HCT116 (cell line): ENCODE data around the gene PRICKLE2. TPM values are rescaled to one million over a fixed set of nuclear protein-coding genes. Genes with fewer than 3 reads are reported as not detected.

Source experiments
- ATAC-seq: fragments of 200-7000 bp; cut with Tn5 transposase; 2 replicates; pipeline ENCODE4 v1.9.1; 2020; ENCODE audit warnings: mild to moderate bottlenecking, moderate library complexity
- BruUV-seq: library from RNA; stranded (reverse); fragments of 400-500 nt; replicated peaks from 2 replicates; lab custom pipeline; 2021; lab: Mats Ljungman, UMichigan
- CTCF ChIA-PET: fragments of 300-600 bp; sonication (Branson Sonifier 250); formaldehyde crosslinking; loops from one replicate; lab custom pipeline; 2021; ENCODE audit warnings: antibody characterized with exemption; lab: Charles Lee
- POLR2A ChIA-PET: fragments of 300-600, 350-600 bp; sonication (Branson Sonifier 250); formaldehyde crosslinking; loops from one replicate; lab custom pipeline; 2021; ENCODE audit warnings: antibody characterized with exemption; lab: Charles Lee
- RAD21 ChIA-PET, 2 experiments: fragments of 300-600 bp; sonication (Branson Sonifier 250); formaldehyde crosslinking; loops; one replicate each; lab custom pipeline; 2023; ENCODE audit warnings: low total read pairs in 2 of 2; ENCODE audit not compliant: uncharacterized antibody in 2 of 2, unreplicated experiment in 2 of 2, low non-redundant PET in 1 of 2; lab: Charles Lee
- DNase-seq: peaks from one replicate; pipeline ENCODE4 v3.0.0-alpha.2; 2010; ENCODE audit warnings: low read depth, low spot score
- H2AFZ ChIP-seq: fragments of 200-600 bp; shearing (Covaris generic), sonication (generic); 2 replicates; pipeline ENCODE4 v1.6.1; 2017; ENCODE audit warnings: low read depth, mixed run types, mixed read lengths, antibody characterized with exemption, low read length; ENCODE audit not compliant: poor library complexity, severe bottlenecking
- H3K27ac ChIP-seq: 2 replicates; pipeline ENCODE4 v1.5.1; 2012; ENCODE audit warnings: low read depth, low read length
- H3K27me3 ChIP-seq: fragments of 200-600 bp; sonication (generic); 2 replicates; pipeline ENCODE4 v1.6.1; 2016; ENCODE audit warnings: mixed run types, low read length, mixed read lengths; ENCODE audit not compliant: insufficient read depth
- H3K36me3 ChIP-seq, 2 experiments: fragments of 200-500 bp in 1 of 2; fragments of 200-600 bp in 1 of 2; sonication (Bioruptor generic) in 1 of 2; sonication (generic) in 1 of 2; 2 replicates each; pipeline versions ENCODE4 v1.5.1 to v1.6.1; 2014 to 2016; ENCODE audit warnings: low read length in 2 of 2, inconsistent platforms in 1 of 2, mixed read lengths in 1 of 2, mixed run types in 1 of 2; ENCODE audit not compliant: insufficient read depth in 2 of 2, control insufficient read depth in 1 of 2
- H3K4me1 ChIP-seq, 2 experiments: fragments of 200-600 bp in 1 of 2; sonication (generic) in 1 of 2; 2 replicates each; pipeline versions ENCODE4 v1.5.1 to v1.6.1; 2012 to 2017; ENCODE audit warnings: low read length in 2 of 2, inconsistent platforms in 1 of 2, mild to moderate bottlenecking in 1 of 2, mixed read lengths in 1 of 2, mixed run types in 1 of 2, moderate library complexity in 1 of 2; ENCODE audit not compliant: insufficient read depth in 2 of 2, control insufficient read depth in 1 of 2
- H3K4me2 ChIP-seq: fragments of 200-600 bp; sonication (generic); 2 replicates; pipeline ENCODE4 v1.6.1; 2017; ENCODE audit warnings: mixed run types, low read length, mixed read lengths
- H3K4me3 ChIP-seq, 2 experiments: fragments of 200-600 bp in 1 of 2; sonication (generic) in 1 of 2; replicated peaks in 1 of 2; 2 replicates each; pipeline ENCODE4 v1.5.1; 2011 to 2016; ENCODE audit warnings: low read length in 2 of 2, control low read depth in 1 of 2, low read depth in 1 of 2, mild to moderate bottlenecking in 1 of 2, mixed read lengths in 1 of 2, mixed run types in 1 of 2
- H3K79me2 ChIP-seq: fragments of 200-600 bp; sonication (generic); 2 replicates; pipeline ENCODE4 v1.6.1; 2017; ENCODE audit warnings: mild to moderate bottlenecking, mixed run types, low read length, moderate library complexity, mixed read lengths; ENCODE audit not compliant: insufficient read depth
- H3K9ac ChIP-seq: fragments of 200-600 bp; sonication (generic); 2 replicates; pipeline ENCODE4 v1.6.1; 2016; ENCODE audit warnings: low read length, mixed read lengths
- H3K9me2 ChIP-seq: fragments of 200-600 bp; sonication (generic), shearing (Covaris generic); 2 replicates; pipeline ENCODE4 v1.6.1; 2017; ENCODE audit warnings: mixed run types, mild to moderate bottlenecking, moderate library complexity; ENCODE audit not compliant: insufficient read depth
- H3K9me3 ChIP-seq, 2 experiments: fragments of 200-500 bp in 1 of 2; fragments of 200-600 bp in 1 of 2; sonication (Bioruptor generic) in 1 of 2; sonication (generic) in 1 of 2; 2 replicates each; pipeline ENCODE4 v1.6.1; 2014 to 2017; ENCODE audit warnings: low read length in 2 of 2, mixed read lengths in 2 of 2, inconsistent platforms in 1 of 2, low read depth in 1 of 2, mild to moderate bottlenecking in 1 of 2, mixed run types in 1 of 2, moderate library complexity in 1 of 2; ENCODE audit not compliant: control insufficient read depth in 1 of 2, insufficient read depth in 1 of 2
- H4K20me1 ChIP-seq: fragments of 200-600 bp; sonication (generic), shearing (Covaris generic); 2 replicates; pipeline ENCODE4 v1.6.1; 2017; ENCODE audit warnings: mixed run types, mild to moderate bottlenecking, moderate library complexity; ENCODE audit not compliant: insufficient read depth
- CBX3 ChIP-seq: IDR thresholded peaks from 2 replicates; pipeline ENCODE4 v1.6.1; 2012; ENCODE audit warnings: low read depth
- CEBPB ChIP-seq: IDR thresholded peaks from 2 replicates; pipeline ENCODE4 v1.6.1; 2012; ENCODE audit warnings: low read depth
- EGR1 ChIP-seq: IDR thresholded peaks from 2 replicates; pipeline ENCODE4 v1.6.1; 2012; ENCODE audit warnings: low read depth
- EZH2 ChIP-seq: fragments of 200-600 bp; sonication (generic); IDR thresholded peaks from 2 replicates; pipeline ENCODE4 v1.6.1; 2017; ENCODE audit warnings: antibody characterized with exemption, mixed run types
- EZH2phosphoT487 ChIP-seq: fragments of 200-600 bp; IDR thresholded peaks from 2 replicates; pipeline ENCODE4 v1.6.1; 2018; ENCODE audit warnings: antibody characterized with exemption, borderline replicate concordance
- POLR2A ChIP-seq: IDR thresholded peaks from 2 replicates; pipeline ENCODE4 v1.7.0; 2011; ENCODE audit warnings: borderline replicate concordance; ENCODE audit not compliant: insufficient read depth, insufficient read length; ENCODE audit errors: extremely low read depth
- POLR2AphosphoS5 ChIP-seq: IDR thresholded peaks from 2 replicates; pipeline ENCODE4 v1.6.1; 2011; ENCODE audit warnings: mild to moderate bottlenecking, low read depth, low read length, moderate library complexity
- RAD21 ChIP-seq: IDR thresholded peaks from 2 replicates; pipeline ENCODE4 v1.6.1; 2012; ENCODE audit warnings: low read depth, mild to moderate bottlenecking
- SIN3A ChIP-seq: IDR thresholded peaks from 2 replicates; pipeline ENCODE4 v1.6.1; 2012; ENCODE audit warnings: low read depth
- SP1 ChIP-seq: IDR thresholded peaks from 2 replicates; pipeline ENCODE4 v1.6.1; 2012; ENCODE audit warnings: low read depth
- YY1 ChIP-seq: IDR thresholded peaks from 2 replicates; pipeline ENCODE4 v1.6.1; 2011; ENCODE audit warnings: low read length, low read depth, moderate library complexity, mild to moderate bottlenecking; ENCODE audit not compliant: insufficient replicate concordance; ENCODE audit errors: extremely low read depth
- ZNF274 ChIP-seq: fragments of 200-500 bp; sonication (Bioruptor generic); IDR thresholded peaks from 2 replicates; pipeline ENCODE4 v1.6.1; 2014; ENCODE audit warnings: mild to moderate bottlenecking, low read depth, low read length, inconsistent platforms
- intact Hi-C: fragments of 100-400 bp; cut with micrococcal nuclease; formaldehyde crosslinking; loops from 2 replicates; pipeline ENCODE4 v1.10.0; 2022
- total RNA-seq: library from RNA; stranded (reverse); gene quantifications from one replicate; pipeline ENCODE4 v1.2.1, GENCODE V29; 2021; ENCODE audit not compliant: unreplicated experiment
- TF ChIP-seq, protein P1 (sequence below): IDR thresholded peaks from 2 replicates; pipeline ENCODE4 v1.6.1; 2012
- TF ChIP-seq, protein P2 (sequence below): IDR thresholded peaks from 2 replicates; pipeline ENCODE4 v1.6.1; 2012
- TF ChIP-seq, protein P3 (sequence below): IDR thresholded peaks from 2 replicates; pipeline ENCODE4 v1.6.1; 2012; ENCODE audit warnings: low read depth
- TF ChIP-seq, protein P4 (sequence below): IDR thresholded peaks from 2 replicates; pipeline ENCODE4 v1.6.1; 2011; ENCODE audit warnings: mild to moderate bottlenecking, low read length, moderate library complexity; ENCODE audit not compliant: insufficient replicate concordance; ENCODE audit errors: extremely low read depth

The PRICKLE2 gene
- total RNA-seq, 1 experiment from 2014 or later: 0.05 TPM

DNA sequence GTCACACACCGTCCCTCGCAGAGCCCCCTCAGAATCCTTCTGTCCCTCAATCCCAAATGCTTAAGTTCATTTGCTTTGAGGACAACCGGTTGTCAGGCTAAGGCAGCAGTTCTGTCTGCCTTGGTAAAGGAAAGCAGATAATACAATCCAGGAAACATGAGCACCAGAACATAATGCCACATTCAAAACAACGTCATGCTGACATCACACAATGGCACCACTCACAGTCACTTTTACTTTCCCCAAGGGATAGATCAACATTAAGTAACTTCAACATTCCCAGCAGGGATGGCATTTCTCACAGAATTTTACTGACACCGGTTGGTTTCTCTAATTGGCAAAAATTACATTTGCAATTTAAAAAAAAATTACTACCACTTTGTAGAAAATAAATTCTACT is 127.3 kb downstream of the PRICKLE2 start:
- ATAC-seq (no peak), DNase-seq (no peak)
- H4K20me1 ChIP-seq: no peaks in the 10 kb centered on the region
- intact Hi-C loops: no loop called here
- H3K27me3 ChIP-seq: peaks cover 22% of the 10 kb centered on the region
- no peaks in the 10 kb centered on the region for H3K79me2 ChIP-seq
- H3K27ac ChIP-seq: no peak overlapping the region
- H3K36me3 ChIP-seq: no peaks in the 10 kb centered on the region
- H3K9ac ChIP-seq: no peak overlapping the region
- H3K4me2 ChIP-seq: no peak overlapping the region
- H3K4me3 ChIP-seq: no peak overlapping the region
- no peaks in the 10 kb centered on the region for H3K9me2 ChIP-seq
- BruUV-seq: no TSS peak
- ChIA-PET POLR2A (no interaction called here), CTCF (no interaction called here), RAD21 (no interaction called here)
- no peaks in the 10 kb centered on the region for H3K4me1 ChIP-seq
- H2AFZ ChIP-seq: no peak overlapping the region
- TF ChIP-seq, protein P1, sequence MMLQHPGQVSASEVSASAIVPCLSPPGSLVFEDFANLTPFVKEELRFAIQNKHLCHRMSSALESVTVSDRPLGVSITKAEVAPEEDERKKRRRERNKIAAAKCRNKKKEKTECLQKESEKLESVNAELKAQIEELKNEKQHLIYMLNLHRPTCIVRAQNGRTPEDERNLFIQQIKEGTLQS: no peak
- no peaks in the 10 kb centered on the region for H3K9me3 ChIP-seq

DNA sequence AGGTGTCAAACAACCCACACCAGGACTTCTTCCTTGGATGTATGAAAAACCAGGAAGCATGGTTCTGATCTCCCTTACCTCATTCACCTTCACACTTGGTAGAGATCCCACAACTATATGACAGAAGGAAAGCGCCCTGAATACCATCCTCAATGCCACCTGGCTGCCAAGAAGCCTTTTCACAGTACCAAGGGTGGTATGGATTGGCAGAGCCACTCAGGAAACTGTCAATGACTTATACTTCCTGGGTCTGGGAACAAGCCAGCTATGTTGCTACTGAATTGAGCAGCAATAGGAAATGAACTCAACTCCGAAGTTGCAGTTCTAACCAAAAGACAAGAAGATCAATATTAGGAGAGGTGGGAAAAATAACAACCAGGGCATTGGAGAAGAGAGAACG is 129.5 kb downstream of the PRICKLE2 start:
- H3K9me3 ChIP-seq: no peaks in the 10 kb centered on the region
- RAD21 ChIA-PET: no interaction called here
- POLR2A ChIA-PET: no interaction called here
- intact Hi-C loops: no loop called here
- ATAC-seq (no peak), DNase-seq (no peak)
- no peak overlapping the region for H3K27ac ChIP-seq
- peaks cover 15% of the 10 kb centered on the region for H3K27me3 ChIP-seq
- H3K9me2 ChIP-seq: no peaks in the 10 kb centered on the region
- H3K4me1 ChIP-seq: no peaks in the 10 kb centered on the region
- no peaks in the 10 kb centered on the region for H3K36me3 ChIP-seq
- H3K9ac ChIP-seq: no peak overlapping the region
- no peaks in the 10 kb centered on the region for H3K79me2 ChIP-seq
- H4K20me1 ChIP-seq: no peaks in the 10 kb centered on the region
- no TSS peak for BruUV-seq
- H3K4me3 ChIP-seq: no peak overlapping the region
- no peak overlapping the region for H3K4me2 ChIP-seq
- H2AFZ ChIP-seq: no peak overlapping the region
- CTCF ChIA-PET: no interaction called here
- TF ChIP-seq ZNF274 (no peak), CBX3 (no peak), RAD21 (no peak), SIN3A (no peak), POLR2AphosphoS5 (no peak), EZH2phosphoT487 (no peak), SP1 (no peak), POLR2A (no peak), CEBPB (no peak), EZH2 (no peak), YY1 (no peak), EGR1 (no peak)
- TF ChIP-seq, protein P2, sequence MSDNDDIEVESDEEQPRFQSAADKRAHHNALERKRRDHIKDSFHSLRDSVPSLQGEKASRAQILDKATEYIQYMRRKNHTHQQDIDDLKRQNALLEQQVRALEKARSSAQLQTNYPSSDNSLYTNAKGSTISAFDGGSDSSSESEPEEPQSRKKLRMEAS: no peak
- TF ChIP-seq, protein P3, sequence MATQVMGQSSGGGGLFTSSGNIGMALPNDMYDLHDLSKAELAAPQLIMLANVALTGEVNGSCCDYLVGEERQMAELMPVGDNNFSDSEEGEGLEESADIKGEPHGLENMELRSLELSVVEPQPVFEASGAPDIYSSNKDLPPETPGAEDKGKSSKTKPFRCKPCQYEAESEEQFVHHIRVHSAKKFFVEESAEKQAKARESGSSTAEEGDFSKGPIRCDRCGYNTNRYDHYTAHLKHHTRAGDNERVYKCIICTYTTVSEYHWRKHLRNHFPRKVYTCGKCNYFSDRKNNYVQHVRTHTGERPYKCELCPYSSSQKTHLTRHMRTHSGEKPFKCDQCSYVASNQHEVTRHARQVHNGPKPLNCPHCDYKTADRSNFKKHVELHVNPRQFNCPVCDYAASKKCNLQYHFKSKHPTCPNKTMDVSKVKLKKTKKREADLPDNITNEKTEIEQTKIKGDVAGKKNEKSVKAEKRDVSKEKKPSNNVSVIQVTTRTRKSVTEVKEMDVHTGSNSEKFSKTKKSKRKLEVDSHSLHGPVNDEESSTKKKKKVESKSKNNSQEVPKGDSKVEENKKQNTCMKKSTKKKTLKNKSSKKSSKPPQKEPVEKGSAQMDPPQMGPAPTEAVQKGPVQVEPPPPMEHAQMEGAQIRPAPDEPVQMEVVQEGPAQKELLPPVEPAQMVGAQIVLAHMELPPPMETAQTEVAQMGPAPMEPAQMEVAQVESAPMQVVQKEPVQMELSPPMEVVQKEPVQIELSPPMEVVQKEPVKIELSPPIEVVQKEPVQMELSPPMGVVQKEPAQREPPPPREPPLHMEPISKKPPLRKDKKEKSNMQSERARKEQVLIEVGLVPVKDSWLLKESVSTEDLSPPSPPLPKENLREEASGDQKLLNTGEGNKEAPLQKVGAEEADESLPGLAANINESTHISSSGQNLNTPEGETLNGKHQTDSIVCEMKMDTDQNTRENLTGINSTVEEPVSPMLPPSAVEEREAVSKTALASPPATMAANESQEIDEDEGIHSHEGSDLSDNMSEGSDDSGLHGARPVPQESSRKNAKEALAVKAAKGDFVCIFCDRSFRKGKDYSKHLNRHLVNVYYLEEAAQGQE: no peak
- TF ChIP-seq, protein P1: no peak
- TF ChIP-seq, protein P4, sequence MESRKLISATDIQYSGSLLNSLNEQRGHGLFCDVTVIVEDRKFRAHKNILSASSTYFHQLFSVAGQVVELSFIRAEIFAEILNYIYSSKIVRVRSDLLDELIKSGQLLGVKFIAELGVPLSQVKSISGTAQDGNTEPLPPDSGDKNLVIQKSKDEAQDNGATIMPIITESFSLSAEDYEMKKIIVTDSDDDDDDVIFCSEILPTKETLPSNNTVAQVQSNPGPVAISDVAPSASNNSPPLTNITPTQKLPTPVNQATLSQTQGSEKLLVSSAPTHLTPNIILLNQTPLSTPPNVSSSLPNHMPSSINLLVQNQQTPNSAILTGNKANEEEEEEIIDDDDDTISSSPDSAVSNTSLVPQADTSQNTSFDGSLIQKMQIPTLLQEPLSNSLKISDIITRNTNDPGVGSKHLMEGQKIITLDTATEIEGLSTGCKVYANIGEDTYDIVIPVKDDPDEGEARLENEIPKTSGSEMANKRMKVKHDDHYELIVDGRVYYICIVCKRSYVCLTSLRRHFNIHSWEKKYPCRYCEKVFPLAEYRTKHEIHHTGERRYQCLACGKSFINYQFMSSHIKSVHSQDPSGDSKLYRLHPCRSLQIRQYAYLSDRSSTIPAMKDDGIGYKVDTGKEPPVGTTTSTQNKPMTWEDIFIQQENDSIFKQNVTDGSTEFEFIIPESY: no peak
